ENCODE results near the gene DHX15. TPM values are rescaled to one million over a fixed set of nuclear protein-coding genes. Genes with fewer than 3 reads are reported as not detected.

DHX15 gene
- total and polyA plus RNA-seq, 2 of the 8 experiments (the other 6 are each of a cell fraction or from before 2014, with no cell fraction given), result 126 to 286 TPM

GRCh38 chr4:24613502-24613901 is 29.1 kb upstream of the DHX15 start:
- no peaks in the 10 kb centered on the region; a peak in 1 of 7 replicates for H3K27me3 ChIP-seq (replicated peaks in 1 of 4; ENCODE audit: control insufficient read depth in 3 of 4, extremely low read depth in 1 of 4, insufficient read depth in 3 of 4, low read length in 3 of 4)
- no peak overlapping the region for H2BK5ac ChIP-seq (ENCODE audit: low read depth, low read length)
- no peak overlapping the region for H3K14ac ChIP-seq (ENCODE audit: insufficient read length)
- H2AK5ac ChIP-seq (ENCODE audit: low read depth, low read length), result no peak overlapping the region
- no peaks in the 10 kb centered on the region for H3K4me1 ChIP-seq (replicated peaks in 1 of 4; ENCODE audit: control insufficient read depth in 3 of 4, insufficient read depth in 4 of 4, low read length in 3 of 4)
- no peaks in the 10 kb centered on the region for H3K9me3 ChIP-seq (ENCODE audit: insufficient read depth in 2 of 2, low read depth in 1 of 2, low read length in 1 of 2)
- FAIRE-seq (no peak), DNase-seq (ENCODE audit: low read depth in 1 of 2, low spot score in 2 of 2) (no peak)
- H3K27ac ChIP-seq (ENCODE audit: low read depth, low read length), result no peak overlapping the region
- no peak overlapping the region for H3K23ac ChIP-seq (ENCODE audit: insufficient read length)
- H2BK120ac ChIP-seq (replicated peaks; ENCODE audit: low read depth, low read length), result no peak overlapping the region
- 95% methylated on average over 3 of the region's 3 CpGs; no CpG with 5 or more reads in 1 of the 2 experiments for WGBS, 2 experiments (ENCODE audit: extremely low coverage in 1 of 2, insufficient coverage in 1 of 2, insufficient read length in 1 of 2, insufficient replicate concordance in 2 of 2, low coverage in 1 of 2, low lambda C conversion rate in 2 of 2, missing lambda C conversion rate in 1 of 2)
- no peaks in the 10 kb centered on the region for H3K23me2 ChIP-seq (ENCODE audit: low read depth, low read length)
- no peak overlapping the region for H4K91ac ChIP-seq (replicated peaks; ENCODE audit: insufficient read length, low read length)
- H3K4me2 ChIP-seq (ENCODE audit: insufficient read depth in 1 of 2, low read depth in 2 of 2, low read length in 2 of 2), result no peak overlapping the region
- H2AFZ ChIP-seq (ENCODE audit: low read length), result no peak overlapping the region
- H3K4me3 ChIP-seq (ENCODE audit: extremely low read depth in 1 of 4, insufficient read depth in 2 of 4, low read depth in 3 of 4, low read length in 4 of 4), result no peak overlapping the region
- no peak overlapping the region for H3K4ac ChIP-seq (replicated peaks; ENCODE audit: insufficient read length, low read depth, low read length)
- no peaks in the 10 kb centered on the region for H3K79me2 ChIP-seq (ENCODE audit: control insufficient read depth in 1 of 2, insufficient read depth in 2 of 2, low read length in 2 of 2)
- no peak overlapping the region for H2BK15ac ChIP-seq (ENCODE audit: low read length)
- TF ChIP-seq EZH2 (IDR thresholded peaks at IDR 0.05; ENCODE audit: low read depth, low read length, severe bottlenecking) (no peak), KDM5A (IDR thresholded peaks at IDR 0.05; ENCODE audit: low read length) (no peak), KDM4A (IDR thresholded peaks at IDR 0.05; ENCODE audit: low read depth, low read length, severe bottlenecking) (no peak), RFX5 (IDR thresholded peaks at IDR 0.05; ENCODE audit: borderline replicate concordance, low read depth, low read length) (no peak), E2F6 (IDR thresholded peaks at IDR 0.05) (no peak), ZNF274 (IDR thresholded peaks at IDR 0.05; ENCODE audit: borderline replicate concordance, extremely low read depth, low read length) (no peak), SRF (IDR thresholded peaks at IDR 0.05; ENCODE audit: low read depth, low read length) (no peak), JUN (IDR thresholded peaks at IDR 0.05; ENCODE audit: low read depth, low read length) (no peak)
- POLR2A ChIA-PET (ENCODE audit: partially characterized antibody), result no interaction called here
- H4K8ac ChIP-seq (ENCODE audit: extremely low read depth, insufficient read depth, low read length), result no peak overlapping the region
- CTCF ChIA-PET (ENCODE audit: partially characterized antibody), result no interaction called here
- no peaks in the 10 kb centered on the region for H3K79me1 ChIP-seq (ENCODE audit: low read depth, low read length)
- no peak overlapping the region for H2BK20ac ChIP-seq (ENCODE audit: low read length)
- no peak overlapping the region for H2BK12ac ChIP-seq (ENCODE audit: low read depth, low read length)
- H3K18ac ChIP-seq (ENCODE audit: extremely low read depth, low read length), result no peak overlapping the region
- H4K5ac ChIP-seq (ENCODE audit: insufficient read length, low read depth, low read length), result no peak overlapping the region
- H3K9ac ChIP-seq (replicated peaks in 1 of 4; ENCODE audit: extremely low read depth in 1 of 4, low read depth in 3 of 4, low read length in 3 of 4), result no peak overlapping the region
- no peaks in the 10 kb centered on the region for H4K20me1 ChIP-seq (replicated peaks in 1 of 2; ENCODE audit: control insufficient read depth in 1 of 2, insufficient read depth in 2 of 2, low read length in 2 of 2)
- H3K36me3 ChIP-seq (ENCODE audit: control insufficient read depth in 2 of 4, insufficient read depth in 4 of 4, low read length in 3 of 4), result no peaks in the 10 kb centered on the region
- no peak overlapping the region for H3K56ac ChIP-seq (replicated peaks; ENCODE audit: insufficient read length, low read depth, low read length)
